Right atrium auricular region (tissue), 2 donors: ENCODE results near the gene PHC1. TPM values are rescaled to one million over a fixed set of nuclear protein-coding genes. Genes with fewer than 3 reads are reported as not detected.

Experiments used
- DNase-seq: peaks from one replicate; pipeline ENCODE4 v3.0.0-alpha.2; 2019; ENCODE audit warnings: low spot score
- H3K27ac ChIP-seq, 2 donors: fragments of 200-600 bp; sonication (generic); 1 replicate in 1 of 2; 2 replicates in 1 of 2; pipeline ENCODE4 v1.5.1; 2016 to 2019
- H3K27me3 ChIP-seq, 2 donors: fragments of 200-600 bp; sonication (generic); one replicate each; pipeline versions ENCODE4 v1.5.1 to v1.6.0; 2017 to 2019
- H3K36me3 ChIP-seq: fragments of 200-600 bp; sonication (generic); one replicate; pipeline ENCODE4 v1.5.1; 2016
- H3K4me1 ChIP-seq, 2 donors: fragments of 200-600 bp; sonication (generic); one replicate each; pipeline versions ENCODE4 v1.5.1 to v1.6.0; 2017 to 2019
- H3K4me3 ChIP-seq, 2 donors: fragments of 200-600 bp; sonication (generic); 1 replicate in 1 of 2; 2 replicates in 1 of 2; pipeline ENCODE4 v1.5.1; 2017 to 2019; ENCODE audit warnings: mild to moderate bottlenecking in 1 of 2, moderate library complexity in 1 of 2
- H3K9me3 ChIP-seq, 2 donors: fragments of 200-600 bp; sonication (generic); one replicate each; pipeline ENCODE4 v1.5.1; 2019
- total RNA-seq, 2 donors: library from RNA; depleted of rRNA; stranded (reverse); fragments of >200 nt; gene quantifications; one replicate each; pipeline ENCODE4 v1.1.0, GENCODE V29; 2016
- TF ChIP-seq, protein P1 (sequence below), 2 donors: fragments of 200-600 bp; sonication (generic); IDR thresholded peaks; one replicate each; pipeline ENCODE4 v1.5.1; 2019; ENCODE audit warnings: antibody characterized with exemption in 2 of 2

The PHC1 gene
- total RNA-seq, 2 donors from 2014 or later = 22.7 to 58.4 TPM

DNA sequence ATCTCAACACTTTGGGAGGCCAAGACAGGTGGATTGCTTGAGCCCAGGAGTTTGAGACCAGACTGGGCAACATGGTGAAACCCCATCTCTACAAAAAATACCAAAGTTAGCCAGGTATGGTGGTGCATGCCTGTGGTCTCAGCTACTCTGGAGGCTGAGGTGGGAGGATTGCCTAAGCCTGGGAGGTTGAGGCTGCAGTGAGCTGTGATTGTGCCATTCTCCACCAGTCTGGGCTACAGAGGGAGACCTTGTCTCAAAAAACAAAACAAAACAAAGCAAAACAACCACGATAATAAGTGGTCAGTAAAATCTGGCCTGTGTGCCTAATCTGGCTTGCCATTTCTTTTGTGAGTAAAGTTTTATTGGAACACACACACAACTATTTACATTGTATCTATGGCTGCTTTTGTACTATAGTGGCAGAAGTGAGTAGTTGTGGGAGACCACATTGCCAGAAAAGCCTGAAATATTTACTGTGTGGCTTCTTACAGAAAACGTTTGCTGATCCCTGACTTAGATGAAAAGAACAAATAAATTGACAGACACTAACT lies 55.6 kb downstream of the PHC1 start:
- Histone ChIP-seq H3K4me3 (no peak overlapping the region), H3K36me3 (no peaks in the 10 kb centered on the region), H3K9me3 (peaks cover 0 to 31% of the 10 kb centered on the region in 2 donors), H3K27ac (no peak overlapping the region), H3K27me3 (no peaks in the 10 kb centered on the region), H3K4me1 (no peaks in the 10 kb centered on the region)
- no peak for DNase-seq
- TF ChIP-seq, protein P1, sequence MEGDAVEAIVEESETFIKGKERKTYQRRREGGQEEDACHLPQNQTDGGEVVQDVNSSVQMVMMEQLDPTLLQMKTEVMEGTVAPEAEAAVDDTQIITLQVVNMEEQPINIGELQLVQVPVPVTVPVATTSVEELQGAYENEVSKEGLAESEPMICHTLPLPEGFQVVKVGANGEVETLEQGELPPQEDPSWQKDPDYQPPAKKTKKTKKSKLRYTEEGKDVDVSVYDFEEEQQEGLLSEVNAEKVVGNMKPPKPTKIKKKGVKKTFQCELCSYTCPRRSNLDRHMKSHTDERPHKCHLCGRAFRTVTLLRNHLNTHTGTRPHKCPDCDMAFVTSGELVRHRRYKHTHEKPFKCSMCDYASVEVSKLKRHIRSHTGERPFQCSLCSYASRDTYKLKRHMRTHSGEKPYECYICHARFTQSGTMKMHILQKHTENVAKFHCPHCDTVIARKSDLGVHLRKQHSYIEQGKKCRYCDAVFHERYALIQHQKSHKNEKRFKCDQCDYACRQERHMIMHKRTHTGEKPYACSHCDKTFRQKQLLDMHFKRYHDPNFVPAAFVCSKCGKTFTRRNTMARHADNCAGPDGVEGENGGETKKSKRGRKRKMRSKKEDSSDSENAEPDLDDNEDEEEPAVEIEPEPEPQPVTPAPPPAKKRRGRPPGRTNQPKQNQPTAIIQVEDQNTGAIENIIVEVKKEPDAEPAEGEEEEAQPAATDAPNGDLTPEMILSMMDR (IDR thresholded peaks at IDR 0.05) = no peak

DNA sequence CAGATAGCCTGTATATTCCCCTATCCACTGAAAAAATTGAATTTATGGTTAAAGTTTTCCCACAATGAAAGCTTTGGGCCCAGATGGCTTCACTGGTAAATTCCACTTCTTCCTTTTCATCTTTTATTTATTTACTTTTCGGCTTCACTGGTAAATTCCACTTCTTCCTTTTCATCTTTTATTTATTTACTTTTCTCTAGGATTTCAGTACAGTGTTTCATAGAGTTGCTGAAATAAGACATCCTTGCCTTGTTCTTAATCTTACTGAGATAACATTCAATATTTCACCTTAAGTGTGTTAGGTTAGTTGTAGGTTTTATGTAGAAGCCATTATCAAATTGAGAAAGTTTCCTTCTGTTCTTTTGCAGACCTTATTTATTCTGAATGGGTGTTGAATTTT lies 56.1 kb downstream of the PHC1 start:
- H3K4me3 ChIP-seq = no peak overlapping the region
- TF ChIP-seq, protein P1 (IDR thresholded peaks at IDR 0.05) = no peak
- peaks cover 0 to 31% of the 10 kb centered on the region in 2 donors for H3K9me3 ChIP-seq

DNA sequence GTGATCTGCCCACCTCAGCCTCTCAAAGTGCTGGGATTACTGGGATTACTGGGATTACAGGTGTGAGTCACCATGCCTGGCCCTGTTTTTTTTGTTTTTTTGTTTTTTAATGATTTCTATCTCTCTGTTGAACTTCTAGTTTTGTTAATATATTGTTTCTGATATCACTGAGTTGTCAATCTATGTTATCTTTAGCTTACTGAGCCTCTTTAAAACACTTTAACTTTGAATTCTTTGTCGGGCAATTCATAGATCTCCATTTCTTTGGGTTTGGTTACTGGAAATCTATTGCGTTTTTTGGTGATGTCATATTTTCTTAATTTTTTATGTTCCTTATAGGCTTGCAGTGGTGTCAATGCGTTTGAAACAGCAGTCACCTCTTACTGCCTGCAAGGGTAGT lies 65.8 kb downstream of the PHC1 start:
- TF ChIP-seq, protein P1 (IDR thresholded peaks at IDR 0.05) = no peak
- H3K9me3 ChIP-seq = peaks cover 0 to 37% of the 10 kb centered on the region in 2 donors

More for the DNA sequence above, 56.1 kb downstream of the PHC1 start:
- Histone ChIP-seq H3K4me1 (no peaks in the 10 kb centered on the region), H3K27ac (no peak overlapping the region), H3K27me3 (no peaks in the 10 kb centered on the region), H3K36me3 (no peaks in the 10 kb centered on the region)
- no peak for DNase-seq

DNA sequence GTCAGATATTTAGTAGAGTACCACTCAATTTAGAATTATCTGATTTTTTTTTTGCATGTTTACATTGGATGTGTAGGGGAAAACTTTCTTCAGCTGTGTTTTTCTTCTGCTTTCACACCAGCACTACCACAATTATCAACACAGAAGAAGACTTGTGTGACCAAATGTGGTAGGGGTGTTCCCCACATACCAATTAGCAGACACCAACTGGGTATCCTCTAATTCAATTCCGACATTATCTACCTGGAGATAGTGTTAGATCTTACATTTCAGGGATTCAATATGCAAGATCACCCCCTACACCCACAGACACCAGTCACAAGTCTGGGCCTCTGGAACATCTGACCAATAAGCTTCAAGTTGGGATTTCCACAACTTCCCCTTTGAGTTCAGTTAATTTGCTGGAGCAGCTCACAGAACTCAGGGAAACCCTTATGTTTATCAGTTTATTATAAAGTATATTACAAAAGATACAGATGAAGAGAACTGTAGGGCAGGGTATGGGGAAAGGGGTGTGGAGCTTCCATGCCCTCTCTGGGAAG lies 71.0 kb downstream of the PHC1 start:
- Histone ChIP-seq H3K4me1 (peaks cover 0 to 7% of the 10 kb centered on the region in 2 donors), H3K27me3 (no peaks in the 10 kb centered on the region), H3K27ac (no peak overlapping the region), H3K4me3 (no peak overlapping the region), H3K9me3 (peaks cover 0 to 11% of the 10 kb centered on the region in 2 donors), H3K36me3 (no peaks in the 10 kb centered on the region)
- TF ChIP-seq, protein P1 (IDR thresholded peaks at IDR 0.05) = no peak
- DNase-seq = no peak

More for the DNA sequence above, 65.8 kb downstream of the PHC1 start:
- Histone ChIP-seq H3K27me3 (no peaks in the 10 kb centered on the region), H3K36me3 (no peaks in the 10 kb centered on the region), H3K4me3 (no peak overlapping the region), H3K4me1 (no peaks in the 10 kb centered on the region), H3K27ac (no peak overlapping the region)
- no peak for DNase-seq

DNA sequence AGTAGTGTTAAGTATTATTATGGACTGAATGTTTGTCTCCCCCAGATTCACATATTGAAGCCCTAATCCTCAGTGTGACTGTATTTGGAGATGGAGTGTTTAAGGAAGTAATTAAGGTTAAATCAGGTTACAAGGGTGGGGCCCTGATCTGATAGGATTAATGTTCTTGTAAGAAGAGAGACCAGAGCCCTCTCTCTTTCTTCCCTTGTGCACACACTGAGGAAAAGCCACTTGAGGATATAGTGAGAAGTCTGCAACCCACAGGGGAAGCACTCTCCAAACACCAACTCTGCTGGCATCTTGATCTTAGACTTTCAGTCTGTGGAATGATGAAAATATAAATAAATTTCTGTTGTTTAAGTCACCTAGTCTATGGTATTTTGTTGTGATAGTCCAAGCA lies 72.9 kb downstream of the PHC1 start:
- TF ChIP-seq, protein P1 (IDR thresholded peaks at IDR 0.05) = no peak
- Histone ChIP-seq H3K9me3 (no peaks in the 10 kb centered on the region), H3K27me3 (no peaks in the 10 kb centered on the region), H3K4me3 (no peak overlapping the region), H3K27ac (no peak overlapping the region), H3K4me1 (peaks cover 0 to 16% of the 10 kb centered on the region in 2 donors), H3K36me3 (no peaks in the 10 kb centered on the region)
- DNase-seq = no peak

DNA sequence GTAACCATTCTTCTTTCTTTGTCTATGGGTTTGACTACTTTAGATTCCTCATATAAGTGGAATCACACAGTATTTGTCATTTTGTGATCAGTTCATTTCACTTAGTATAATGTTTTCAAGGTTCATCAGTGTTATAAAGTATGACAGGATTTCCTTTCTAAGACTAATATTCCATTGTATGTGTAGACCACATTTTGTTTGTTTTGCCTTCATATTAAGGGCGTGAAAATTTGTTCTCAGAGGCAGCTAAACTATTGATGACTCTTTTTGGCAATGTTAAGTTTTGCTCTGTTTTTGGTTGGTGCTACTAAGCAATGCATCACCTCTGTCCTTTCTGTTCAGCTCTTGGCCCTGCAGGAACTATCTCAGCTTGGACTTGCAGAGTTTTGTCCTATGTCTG lies 73.4 kb downstream of the PHC1 start:
- no peak for DNase-seq
- H3K4me1 ChIP-seq = peaks cover 0 to 17% of the 10 kb centered on the region in 2 donors
- no peaks in the 10 kb centered on the region for H3K36me3 ChIP-seq
- no peak overlapping the region for H3K4me3 ChIP-seq
- H3K27ac ChIP-seq = no peak overlapping the region
- H3K27me3 ChIP-seq = no peaks in the 10 kb centered on the region
- TF ChIP-seq, protein P1 (IDR thresholded peaks at IDR 0.05) = no peak
- no peaks in the 10 kb centered on the region for H3K9me3 ChIP-seq
